ENCODE data around the gene KIN.
"Not testable (repeated sequence)": the region's sequence is repeated elsewhere in the genome, so short reads cannot be mapped to it uniquely, and the experiment has no call there.

The KIN gene

DNA sequence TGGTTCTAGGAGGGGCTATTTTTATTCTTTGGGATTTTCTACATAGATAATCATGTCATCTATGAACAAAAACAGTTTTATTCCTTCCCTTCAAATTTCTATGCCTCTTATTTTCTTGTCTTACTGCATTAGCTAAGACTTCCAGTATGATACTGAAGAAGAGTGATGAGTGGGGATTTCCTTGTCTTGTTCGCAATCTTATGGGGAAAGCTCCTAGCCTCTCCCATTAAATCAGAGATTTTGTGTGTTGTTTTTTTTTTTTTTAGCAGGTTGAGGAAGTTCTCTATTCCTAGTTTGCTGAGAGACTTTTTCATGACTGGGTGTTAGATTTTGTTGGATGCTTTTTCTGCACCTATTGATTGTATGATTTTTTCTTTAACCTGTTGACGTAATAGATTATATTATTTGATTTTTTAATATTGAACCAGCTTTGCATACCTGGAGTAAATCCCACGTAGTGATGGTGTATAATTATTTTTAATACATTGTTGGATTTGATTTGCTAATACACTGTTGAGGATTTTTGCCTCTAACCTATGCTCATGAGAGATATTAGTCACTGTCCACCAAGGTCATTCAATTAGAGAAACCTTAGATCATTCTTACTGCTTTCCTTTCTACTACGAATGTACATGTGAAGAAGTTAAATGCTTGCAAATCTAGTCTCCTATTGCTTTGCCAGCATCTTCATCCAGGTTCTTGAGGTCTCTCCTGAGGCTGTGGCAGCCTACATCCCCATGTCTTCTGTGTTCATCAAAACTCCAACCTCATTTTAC, 6.6 kb upstream of the KIN start:
- no peak for DNase-seq (ENCODE audit: extremely low read depth, low read depth)
- no peak for TF ChIP-seq CTCF (IDR thresholded peaks at IDR 0.05; ENCODE audit: low read depth, low read length)

DNA sequence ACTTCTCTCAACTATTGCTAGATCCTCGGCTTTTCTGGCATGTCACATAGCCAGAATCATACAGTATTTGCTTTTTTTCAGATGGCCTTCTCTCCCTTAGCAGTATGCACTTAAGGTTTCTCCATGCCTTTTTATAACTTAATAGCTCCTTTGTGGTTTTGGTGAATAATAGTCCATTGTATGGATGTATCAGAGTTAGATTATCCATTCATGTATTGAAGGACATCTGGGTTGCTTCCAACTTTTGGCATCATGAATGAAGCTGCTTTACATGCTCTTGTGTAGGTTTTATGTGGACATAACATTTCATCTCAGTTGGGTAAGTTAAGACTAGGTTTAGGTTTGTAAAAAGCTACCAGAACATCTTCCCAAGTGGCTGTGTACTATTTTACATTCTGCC, 4.7 kb upstream of the KIN start:
- no peak for TF ChIP-seq CTCF (IDR thresholded peaks at IDR 0.05; ENCODE audit: low read depth, low read length)
- DNase-seq (ENCODE audit: extremely low read depth, low read depth) = no peak

- TF ChIP-seq CTCF (IDR thresholded peaks at IDR 0.05; ENCODE audit: low read depth, low read length) = no peak
- DNase-seq (ENCODE audit: extremely low read depth, low read depth) = no peak
Observed at GRCh38 chr10:7789390-7789789, 1.6 kb upstream of the KIN start.

- no peak for DNase-seq (ENCODE audit: extremely low read depth, low read depth)
- no peak for TF ChIP-seq CTCF (IDR thresholded peaks at IDR 0.05; ENCODE audit: low read depth, low read length)
Observed at GRCh38 chr10:7788639-7789286, 970 bp upstream of the KIN start.

GRCh38 chr10:7787150-7787856, 490 bp downstream of the KIN start:
- DNase-seq (ENCODE audit: extremely low read depth, low read depth) = no peak
- TF ChIP-seq CTCF (IDR thresholded peaks at IDR 0.05; ENCODE audit: low read depth, low read length) = no peak

- no peak for DNase-seq (ENCODE audit: extremely low read depth, low read depth)
- no peak for TF ChIP-seq CTCF (IDR thresholded peaks at IDR 0.05; ENCODE audit: low read depth, low read length)
Observed at GRCh38 chr10:7786430-7786829, 1.4 kb downstream of the KIN start.

- not testable (repeated sequence) for DNase-seq (ENCODE audit: extremely low read depth, low read depth)
Observed at GRCh38 chr10:7782194-7782593, 5.6 kb downstream of the KIN start.

Data from AG09319 (cell line).